K562 (cell line): ENCODE measurements around the gene GPR3. TPM values are rescaled to one million over a fixed set of nuclear protein-coding genes. Genes with fewer than 3 reads are reported as not detected.

Source experiments
- ATAC-seq: fragments of 200-7000 bp; cut with Tn5 transposase; 3 replicates; pipeline ENCODE4 v1.9.1; 2020; ENCODE audit warnings: moderate library complexity
- BruUV-seq: library from RNA; stranded (reverse); fragments of 400-500 nt; replicated peaks from 2 replicates; lab custom pipeline; 2021; lab: Mats Ljungman, UMichigan
- CTCF ChIA-PET: fragments of 300-600 bp; formaldehyde crosslinking; extraction: SDS; loops from one replicate; lab custom pipeline; 2021; ENCODE audit warnings: low intra/inter-chr PET ratio; lab: Yijun Ruan, JAX
- POLR2A ChIA-PET: fragments of 300-600, 350-650 bp; sonication (Branson Sonifier 250); formaldehyde crosslinking; extraction: SDS; loops from one replicate; lab custom pipeline; 2021; ENCODE audit warnings: antibody characterized with exemption, inconsistent platforms; lab: Yijun Ruan, JAX
- DNase-seq, 4 experiments: peaks; one replicate each; pipeline versions ENCODE4 v3.0.0 to v3.0.0-alpha.2; 2011 to 2018; ENCODE audit warnings: low spot score in 3 of 4, mixed read lengths in 3 of 4; ENCODE audit errors: extremely low read depth in 1 of 4
- FAIRE-seq: peaks from 2 replicates; lab custom pipeline; 2011; peaks lifted over from hg19 to GRCh38; lab: Jason Lieb, UNC
- H2AFZ ChIP-seq: 2 replicates; pipeline ENCODE4 v1.6.0; 2011; ENCODE audit warnings: low read depth, low read length, control low read depth, inconsistent platforms
- H3K27ac ChIP-seq: fragments of 200-600 bp; 3 replicates; pipeline ENCODE4 v1.8.0; 2011; ENCODE audit warnings: low read depth, mild to moderate bottlenecking, control low read depth, inconsistent platforms, low read length, moderate library complexity, mixed read lengths; ENCODE audit errors: extremely low read depth
- H3K27me3 ChIP-seq, 2 experiments: fragments of 300-600 bp in 1 of 2; 2 replicates in 1 of 2; 3 replicates in 1 of 2; pipeline versions ENCODE4 v1.6.0 to v1.8.0; 2011; ENCODE audit warnings: inconsistent platforms in 2 of 2, low read length in 2 of 2, mild to moderate bottlenecking in 1 of 2, mixed read lengths in 1 of 2, moderate library complexity in 1 of 2; ENCODE audit not compliant: control insufficient read depth in 2 of 2, insufficient read depth in 2 of 2
- H3K36me3 ChIP-seq: fragments of 300-600 bp; 3 replicates; pipeline ENCODE4 v1.8.0; 2011; ENCODE audit warnings: mild to moderate bottlenecking, low read length, inconsistent platforms; ENCODE audit not compliant: control insufficient read depth, insufficient read depth
- H3K4me1 ChIP-seq, 2 experiments: fragments of 200-600 bp in 1 of 2; replicated peaks in 1 of 2; 2 replicates in 1 of 2; 3 replicates in 1 of 2; pipeline versions ENCODE4 v1.5.1 to v1.8.0; 2011; ENCODE audit warnings: inconsistent platforms in 2 of 2, low read length in 2 of 2, mild to moderate bottlenecking in 1 of 2, mixed read lengths in 1 of 2, moderate library complexity in 1 of 2; ENCODE audit not compliant: control insufficient read depth in 2 of 2, insufficient read depth in 2 of 2
- H3K4me2 ChIP-seq: 2 replicates; pipeline ENCODE4 v1.6.1; 2011; ENCODE audit warnings: low read length, control low read depth, inconsistent platforms, mixed read lengths; ENCODE audit not compliant: insufficient read depth
- H3K4me3 ChIP-seq: fragments of 200-600 bp; sonication (generic), shearing (Covaris generic); 2 replicates; pipeline ENCODE4 v1.5.1; 2016; ENCODE audit warnings: control low read depth, inconsistent platforms
- H3K79me2 ChIP-seq: fragments of 200-600 bp; 3 replicates; pipeline ENCODE4 v1.8.0; 2011; ENCODE audit warnings: low read length, inconsistent platforms; ENCODE audit not compliant: control insufficient read depth, insufficient read depth
- H3K9ac ChIP-seq, 2 experiments: 2 replicates each; pipeline versions ENCODE4 v1.6.0 to v1.6.1; 2011; ENCODE audit warnings: low read depth in 2 of 2, low read length in 2 of 2, control low read depth in 1 of 2, inconsistent platforms in 1 of 2, mild to moderate bottlenecking in 1 of 2, mixed read lengths in 1 of 2; ENCODE audit not compliant: insufficient read depth in 1 of 2
- H3K9me1 ChIP-seq: one replicate; pipeline ENCODE4 v1.6.0; 2011; ENCODE audit warnings: inconsistent platforms, mild to moderate bottlenecking, low read length, moderate library complexity; ENCODE audit not compliant: control insufficient read depth, insufficient read depth
- H3K9me3 ChIP-seq: replicated peaks from 2 replicates; pipeline ENCODE4 v1.5.1; 2011; ENCODE audit warnings: low read depth, low read length, inconsistent platforms; ENCODE audit not compliant: control insufficient read depth, insufficient read depth
- H4K20me1 ChIP-seq: replicated peaks from 2 replicates; pipeline ENCODE4 v1.6.1; 2011; ENCODE audit warnings: low read length, inconsistent platforms, mixed read lengths; ENCODE audit not compliant: control insufficient read depth, insufficient read depth
- AFF1 ChIP-seq, 2 experiments: fragments of 450-650 bp; IDR thresholded peaks; 2 replicates each; pipeline ENCODE4 v1.6.1; 2018; ENCODE audit warnings: mild to moderate bottlenecking in 2 of 2, low read depth in 1 of 2; ENCODE audit not compliant: partially characterized antibody in 2 of 2
- ARID3B ChIP-seq: fragments of 250-450 bp; sonication (Bioruptor Pico); IDR thresholded peaks from 2 replicates; pipeline ENCODE4 v1.4.0; 2020; ENCODE audit warnings: borderline replicate concordance
- HSF4 ChIP-seq: fragments of 250-450 bp; sonication (Bioruptor Pico); IDR thresholded peaks from 2 replicates; pipeline ENCODE4 v2.1.2; 2022; ENCODE audit warnings: mild to moderate bottlenecking, moderate library complexity, borderline replicate concordance
- MAZ ChIP-seq, 2 experiments: fragments of 450-650 bp in 1 of 2; sonication (generic) in 1 of 2; formaldehyde crosslinking; IDR thresholded peaks in 1 of 2; conservative IDR thresholded peaks in 1 of 2; 2 replicates each; pipeline versions ENCODE4 v1.4.0 to v1.5.0; 2020; ENCODE audit warnings: mild to moderate bottlenecking in 1 of 2, missing genetic modification reagents in 1 of 2
- MITF ChIP-seq: IDR thresholded peaks from 2 replicates; pipeline ENCODE4 v1.6.1; 2014; ENCODE audit warnings: antibody characterized with exemption
- PHF20 ChIP-seq: fragments of 450-650 bp; IDR thresholded peaks from 2 replicates; pipeline ENCODE4 v1.6.1; 2018; ENCODE audit not compliant: partially characterized antibody
- PYGO2 ChIP-seq: fragments of 450-650 bp; IDR thresholded peaks from 2 replicates; pipeline ENCODE4 v1.6.1; 2016; ENCODE audit warnings: mild to moderate bottlenecking, missing genetic modification characterization, moderate library complexity, missing compliant biosample characterization
- SFPQ ChIP-seq: fragments of 200-400 bp; formaldehyde crosslinking; IDR thresholded peaks from 2 replicates; pipeline ENCODE4 v1.6.1; 2017; ENCODE audit warnings: mild to moderate bottlenecking, low read depth, low read length, moderate library complexity
- STAT5A ChIP-seq: IDR thresholded peaks from 2 replicates; pipeline ENCODE4 v1.6.1; 2012; ENCODE audit warnings: low read length, inconsistent platforms, borderline replicate concordance
- ZNF140 ChIP-seq: fragments of 250-450 bp; sonication (Bioruptor Pico); IDR thresholded peaks from 2 replicates; pipeline ENCODE4 v1.8.0; 2021; ENCODE audit warnings: moderate library complexity, mild to moderate bottlenecking, inconsistent platforms
- ZNF212 ChIP-seq: fragments of 450-650 bp; formaldehyde crosslinking; IDR thresholded peaks from 2 replicates; pipeline ENCODE4 v1.4.0; 2020; ENCODE audit warnings: mild to moderate bottlenecking
- WGBS: fragments of 100-300 bp; shearing (Covaris generic); methylation state at CpG from one replicate; pipeline ENCODE4 v1.1.6; 2016; ENCODE audit warnings: low coverage, mixed read lengths; ENCODE audit not compliant: insufficient coverage; ENCODE audit errors: missing lambda C conversion rate; 5-methylcytosine and 5-hydroxymethylcytosine counted together
- in situ Hi-C: fragments of 300-500 bp; cut with MboI; formaldehyde crosslinking; loops from 4 replicates; pipeline ENCODE4 v1.15.0; 2018; ENCODE audit warnings: inconsistent platforms, mixed read lengths
- intact Hi-C: fragments of 100-400 bp; cut with micrococcal nuclease; formaldehyde crosslinking; loops from 2 replicates; pipeline ENCODE4 v1.14.2; 2022
- polyA plus RNA-seq, 8 experiments: library from polyadenylated mRNA; depleted of rRNA in 4 of 8; stranded (reverse) in 5 of 8; unstranded in 3 of 8; fragments of >200 nt; fragmentation: Nextera tagmentation in 2 of 8; fragmentation: Illumina TruSeq in 1 of 8; extraction: Ambion mirVana in 2 of 8; extraction: Trizol in 1 of 8; gene quantifications; 2 replicates each; pipeline versions ENCODE4 v1.2.1 to v1.2.3, GENCODE V29; 2011 to 2014; ENCODE audit warnings: inconsistent platforms in 1 of 8, missing spikeins in 1 of 8
- total RNA-seq, 7 experiments: library from RNA; depleted of rRNA in 6 of 7; stranded (reverse); fragments of >200 nt in 6 of 7; fragmentation: Illumina TruSeq in 2 of 7; extraction: Trizol in 2 of 7; gene quantifications; 2 replicates each; pipeline versions ENCODE4 v1.2.1 to v1.2.3, GENCODE V29; 2011 to 2021; ENCODE audit warnings: low replicate concordance in 1 of 7

GPR3 gene
- total and polyA plus RNA-seq, 9 of the 15 experiments (the other 6 are each of a cell fraction or from before 2014, with no cell fraction given), result 0.24 to 11.5 (median 3.7) TPM

- Histone ChIP-seq H3K9me3 (no peaks in the 10 kb centered on the region), H3K4me3 (no peak overlapping the region), H2AFZ (no peak overlapping the region), H3K27ac (no peak overlapping the region), H3K4me2 (no peak overlapping the region), H4K20me1 (0 out of 2 replicates have a peak, but pooled peaks cover 10% of the 10 kb centered on the region), H3K27me3 (no peaks in the 10 kb centered on the region), H3K4me1 (peaks cover 20 to 53% of the 10 kb centered on the region in 2 experiments), H3K79me2 (no peaks in the 10 kb centered on the region), H3K9ac (peak overlapping the region in 1 of 2 experiments; percentile 53; a peak in 2 of 4 replicates), H3K9me1 (no peaks in the 10 kb centered on the region), H3K36me3 (peaks cover 12% of the 10 kb centered on the region; the same call in 2 of the 3 replicates)
- WGBS, result 46% methylated on average over 5 of the region's 5 CpGs
- ATAC-seq, result no peak
- POLR2A ChIA-PET, result interaction anchor here (0.6 to 1.4 kb wide), 2 partner anchors 11 to 241 kb away, joined by 3 to 6 read pairs; partner anchors contain the start of gene MAP3K6
- BruUV-seq, result no TSS peak
- no peak for DNase-seq
- no peak for FAIRE-seq
- in situ Hi-C loops (no loop called here), intact Hi-C loops (loop anchor here (5.0 kb wide), 2 partner anchors 37 to 53 kb away; partner anchors contain the start of gene GPR3)
- CTCF ChIA-PET, result no interaction called here
- no peak for TF ChIP-seq ZNF140 (CRISPR knock-in tag)
- no peak for TF ChIP-seq STAT5A
- TF ChIP-seq PYGO2 (tag), result no peak
- TF ChIP-seq SFPQ, result no peak
- TF ChIP-seq MAZ (CRISPR knock-in tag; conservative IDR thresholded peaks at IDR 0.05 in 1 of 2, IDR thresholded peaks at IDR 0.05 in 1 of 2), result no peak
- TF ChIP-seq MITF, result no peak
- no peak for TF ChIP-seq ARID3B (CRISPR knock-in tag)
- TF ChIP-seq ZNF212 (CRISPR knock-in tag), result no peak
- TF ChIP-seq PHF20, result no peak
- TF ChIP-seq HSF4 (CRISPR knock-in tag), result no peak
- no peak for TF ChIP-seq AFF1 (IDR thresholded peaks at IDR 0.05; ENCODE audit: low read depth in 1 of 2, partially characterized antibody in 2 of 2)
These were observed 36.7 kb upstream of the GPR3 start for GRCh38 chr1:27355683-27356082.
